Activated naive CD8-positive, alpha-beta T cell treated with anti-CD3 and anti-CD28 coated beads, Interleukin-2, amount 10 ng/mL, durations not matched to agents 7 days and 5 days (primary cell): ENCODE results near the gene TBC1D1. TPM values are rescaled to one million over a fixed set of nuclear protein-coding genes. Genes with fewer than 3 reads are reported as not detected.

Experiments used
- ATAC-seq: fragments of 150-1000 bp; cut with Tn5 transposase; one replicate; pipeline ENCODE4 v1.10.0; 2021; ENCODE audit warnings: low read depth, moderate library complexity
- POLR2A ChIA-PET: fragments of 350-600 bp; sonication (Branson Sonifier 250); formaldehyde crosslinking; loops from one replicate; lab custom pipeline; 2021; ENCODE audit warnings: antibody characterized with exemption; lab: Charles Lee
- DNase-seq: peaks from one replicate; pipeline ENCODE4 v3.0.0; 2021
- H3K27ac Mint-ChIP-seq: one replicate; pipeline ENCODE4 v1.8.0; 2022; ENCODE audit warnings: mild to moderate bottlenecking, mixed read lengths
- H3K27me3 Mint-ChIP-seq: one replicate; pipeline ENCODE4 v1.8.0; 2022; ENCODE audit warnings: mild to moderate bottlenecking, moderate library complexity, mixed read lengths
- H3K36me3 Mint-ChIP-seq: one replicate; pipeline ENCODE4 v1.8.0; 2021; ENCODE audit warnings: mild to moderate bottlenecking, mixed read lengths
- H3K4me1 Mint-ChIP-seq: one replicate; pipeline ENCODE4 v1.8.0; 2021; ENCODE audit warnings: mixed read lengths
- H3K4me3 Mint-ChIP-seq: one replicate; pipeline ENCODE4 v1.8.0; 2022; ENCODE audit warnings: mild to moderate bottlenecking, moderate library complexity, mixed read lengths
- H3K9me3 Mint-ChIP-seq: one replicate; pipeline ENCODE4 v1.8.0; 2021; ENCODE audit warnings: mixed read lengths
- total RNA-seq, 2 experiments: library from RNA; stranded (reverse); gene quantifications; one replicate each; pipeline ENCODE4 v1.2.3, GENCODE V29; 2021

The TBC1D1 gene
- total RNA-seq, 2 experiments from 2014 or later = 79.7 to 83.7 TPM

DNA sequence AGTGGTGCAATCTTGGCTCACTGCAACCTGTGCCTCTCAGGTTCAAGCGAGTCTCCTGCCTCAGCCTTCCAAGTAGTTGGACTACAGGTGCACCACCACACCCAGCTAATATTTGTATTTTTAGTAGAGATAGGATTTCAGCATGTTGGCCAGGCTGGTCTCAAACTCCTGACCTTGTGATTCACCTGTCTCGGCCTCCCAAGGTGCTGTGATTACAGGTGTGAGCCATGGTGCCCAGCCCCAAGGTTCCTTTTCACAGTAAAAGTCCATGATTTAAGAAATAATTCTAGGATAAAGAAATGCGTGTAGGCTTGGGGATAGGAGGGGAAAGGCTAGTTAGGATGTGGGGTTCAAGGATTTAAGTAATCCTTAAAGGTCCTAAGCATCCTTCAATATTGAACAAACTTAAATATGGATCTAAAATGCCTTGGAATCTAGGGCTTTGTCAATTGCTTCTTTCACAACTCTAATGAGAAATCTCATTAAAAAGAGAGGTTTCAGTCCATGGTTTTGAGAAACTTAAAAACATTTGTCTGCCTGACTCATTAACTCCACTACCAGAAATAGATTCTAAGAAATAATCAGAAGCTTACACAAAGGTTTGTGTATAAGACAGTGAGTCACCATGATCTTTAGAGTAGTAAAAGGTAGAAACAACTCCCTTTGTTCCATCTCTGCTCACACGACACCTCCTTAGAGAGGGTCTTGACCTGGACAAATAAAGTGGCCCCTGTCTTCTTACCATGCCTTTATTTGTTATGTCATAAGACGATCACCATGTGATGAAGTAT, 272.5 kb downstream of the TBC1D1 start:
- Mint-ChIP-seq H3K36me3 (peaks cover 1% of the 10 kb centered on the region), H3K27ac (no peak overlapping the region), H3K9me3 (peaks cover 5% of the 10 kb centered on the region), H3K4me3 (no peak overlapping the region), H3K27me3 (no peaks in the 10 kb centered on the region), H3K4me1 (peaks cover 25% of the 10 kb centered on the region)
- DNase-seq = no peak
- ATAC-seq = no peak
- POLR2A ChIA-PET = no interaction called here

DNA sequence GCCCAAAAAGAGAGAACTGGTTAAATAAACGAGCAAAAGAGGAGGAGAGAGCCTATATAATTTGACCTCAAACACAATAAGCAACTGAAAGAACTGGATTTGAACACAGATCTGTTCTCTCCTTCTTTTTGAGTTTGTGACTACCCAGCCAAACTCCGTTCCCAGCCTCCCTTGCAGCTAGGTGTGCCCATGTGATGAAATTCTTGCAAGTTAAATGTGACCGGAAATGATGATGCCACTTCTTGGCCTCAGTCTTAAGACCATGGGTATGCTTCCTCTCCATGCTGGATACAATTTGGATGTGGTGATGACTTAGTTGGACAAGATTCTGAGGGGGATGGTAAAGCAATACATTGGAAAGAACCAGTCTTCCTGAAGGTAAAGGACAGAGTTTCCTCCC, 273.5 kb downstream of the TBC1D1 start:
- POLR2A ChIA-PET = no interaction called here
- Mint-ChIP-seq H3K36me3 (peaks cover 1% of the 10 kb centered on the region), H3K27ac (no peak overlapping the region), H3K9me3 (peaks cover 5% of the 10 kb centered on the region), H3K4me1 (peaks cover 25% of the 10 kb centered on the region), H3K27me3 (no peaks in the 10 kb centered on the region), H3K4me3 (no peak overlapping the region)
- no peak for DNase-seq
- ATAC-seq = no peak

DNA sequence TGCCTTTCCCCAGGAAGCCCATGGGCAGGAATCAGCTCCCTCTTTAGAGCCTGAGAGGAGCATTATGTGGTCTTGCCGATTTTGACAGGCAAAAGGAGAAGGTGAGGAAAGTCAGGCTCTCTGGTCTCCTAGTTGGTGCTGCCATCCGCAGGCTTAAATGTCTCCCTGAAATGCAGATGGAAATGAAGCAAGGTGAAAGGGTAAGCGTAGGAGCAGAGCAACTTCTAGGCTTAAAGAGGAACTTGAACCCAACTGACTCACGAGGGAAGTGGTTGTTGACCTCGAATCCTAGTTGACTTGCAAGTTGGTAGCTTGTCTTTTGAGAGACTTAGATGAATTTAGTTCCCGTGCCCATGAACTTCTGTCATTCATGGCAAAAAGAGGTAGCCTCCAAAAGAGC, 275.2 kb downstream of the TBC1D1 start:
- POLR2A ChIA-PET = no interaction called here
- Mint-ChIP-seq H3K27ac (no peak overlapping the region), H3K9me3 (peaks cover 5% of the 10 kb centered on the region), H3K4me1 (peaks cover 19% of the 10 kb centered on the region), H3K27me3 (no peaks in the 10 kb centered on the region), H3K4me3 (no peak overlapping the region), H3K36me3 (peaks cover 1% of the 10 kb centered on the region)
- no peak for ATAC-seq
- no peak for DNase-seq

DNA sequence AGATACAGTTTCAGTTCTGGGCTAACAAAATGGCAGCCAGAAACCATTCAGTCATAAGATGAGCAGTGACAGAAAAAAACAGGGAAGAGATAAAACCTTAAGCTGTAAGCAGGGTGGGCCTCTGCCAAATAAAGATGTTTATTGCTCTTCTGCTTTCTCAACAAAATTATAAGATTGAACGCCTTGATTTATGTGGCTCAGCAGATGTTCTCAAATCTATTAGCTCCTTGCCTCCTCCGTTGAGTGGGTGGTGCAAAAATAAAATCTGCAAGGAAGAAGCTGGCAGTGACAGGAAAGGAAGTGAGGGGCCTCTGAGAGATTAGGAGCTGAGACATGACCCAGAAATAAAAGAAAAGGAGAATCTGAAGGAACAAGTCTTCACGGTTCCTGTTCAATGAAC, 275.9 kb downstream of the TBC1D1 start:
- ATAC-seq (no peak), DNase-seq (no peak)
- Mint-ChIP-seq H3K27ac (no peak overlapping the region), H3K9me3 (peaks cover 5% of the 10 kb centered on the region), H3K4me3 (no peak overlapping the region), H3K36me3 (peaks cover 1% of the 10 kb centered on the region), H3K27me3 (no peaks in the 10 kb centered on the region), H3K4me1 (peaks cover 15% of the 10 kb centered on the region)
- POLR2A ChIA-PET = no interaction called here

DNA sequence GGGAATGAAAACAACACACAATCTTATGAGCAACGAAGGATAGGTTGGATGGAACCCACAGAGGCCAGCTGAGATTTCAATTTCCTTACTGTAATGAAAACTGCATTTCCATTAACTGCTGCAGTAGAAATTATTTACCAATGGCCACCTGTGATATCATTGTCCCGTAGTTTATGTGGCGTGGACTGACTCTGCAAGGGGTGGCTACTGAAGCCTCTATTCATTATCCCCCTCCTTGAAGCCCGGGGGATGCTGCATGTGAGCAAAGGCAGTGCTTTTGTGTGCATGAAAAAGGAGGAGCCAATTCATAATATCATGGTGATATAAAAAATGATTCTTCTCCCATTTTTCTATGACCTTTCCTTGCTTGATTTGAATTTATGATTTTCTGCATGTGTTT, 277.1 kb downstream of the TBC1D1 start:
- Mint-ChIP-seq H3K27ac (no peak overlapping the region), H3K4me3 (no peak overlapping the region), H3K4me1 (peaks cover 14% of the 10 kb centered on the region), H3K9me3 (peaks cover 9% of the 10 kb centered on the region), H3K36me3 (peaks cover 1% of the 10 kb centered on the region), H3K27me3 (peaks cover 5% of the 10 kb centered on the region)
- POLR2A ChIA-PET = interaction anchor here (1.7 kb wide), 1 partner anchor 9 kb away, joined by 4 read pairs; no protein-coding TSS in a partner anchor
- DNase-seq (no peak), ATAC-seq (no peak)

DNA sequence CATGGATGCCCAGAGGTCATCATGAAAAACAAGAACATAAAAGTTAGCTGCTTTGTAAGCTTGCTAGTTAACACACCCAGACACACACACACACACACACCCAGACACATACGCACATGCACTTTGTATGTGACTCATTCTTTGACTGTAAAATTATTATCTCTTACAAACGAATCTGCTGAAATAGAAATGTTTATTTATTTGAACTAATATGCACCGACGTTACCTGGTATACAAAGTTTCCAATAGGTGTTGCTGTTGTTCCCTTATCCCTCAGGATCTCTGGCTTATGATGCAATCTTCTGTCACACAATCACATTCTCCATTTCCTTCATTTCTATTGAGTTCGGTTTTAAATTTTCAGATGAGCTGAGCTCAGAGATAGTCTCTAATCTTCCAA, 278.6 kb downstream of the TBC1D1 start:
- H3K9me3 Mint-ChIP-seq = peaks cover 6% of the 10 kb centered on the region
- POLR2A ChIA-PET = interaction anchor here (1.7 kb wide), 1 partner anchor 8 kb away, joined by 4 read pairs; no protein-coding TSS in a partner anchor

DNA sequence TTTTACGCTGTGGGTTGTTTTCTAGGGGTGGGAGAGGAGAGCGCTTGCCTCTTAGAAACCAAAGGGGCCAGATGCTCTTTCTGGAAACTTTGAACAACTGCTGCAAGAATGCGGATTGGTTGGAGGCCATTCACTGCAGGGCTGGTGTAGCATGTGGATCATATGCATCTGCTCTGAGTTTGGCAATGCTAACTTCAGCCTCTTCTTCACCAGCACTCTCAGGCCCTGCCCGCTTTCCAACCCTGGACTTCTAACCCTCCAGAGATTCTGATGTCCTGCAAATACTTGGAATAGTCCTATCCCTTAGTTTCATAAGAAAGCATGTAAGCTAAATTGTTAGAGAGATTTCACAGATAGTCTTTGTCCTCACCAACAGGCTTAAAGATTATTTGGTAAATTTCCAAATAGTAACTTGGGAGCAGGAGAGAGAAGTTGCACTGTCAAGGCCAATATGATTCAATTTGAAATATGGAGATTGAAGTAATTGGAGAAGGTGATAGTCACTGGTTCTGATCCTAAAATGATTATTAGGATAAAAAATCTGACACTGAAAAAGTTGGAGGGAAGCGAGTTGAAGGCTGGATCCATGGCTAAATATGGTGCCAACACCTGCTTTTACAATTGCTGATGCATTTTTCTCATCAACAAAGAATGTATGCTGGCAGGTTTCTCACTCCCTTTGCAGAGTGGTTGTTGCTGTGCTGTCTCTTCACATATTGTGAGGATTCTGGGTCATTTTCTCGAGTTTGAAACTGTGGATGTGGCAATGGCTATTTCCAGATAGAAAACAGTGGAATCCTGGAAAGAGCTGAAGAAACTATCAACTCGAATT, 279.7 kb downstream of the TBC1D1 start:
- POLR2A ChIA-PET = no interaction called here
- Mint-ChIP-seq H3K9me3 (peaks cover 6% of the 10 kb centered on the region), H3K4me1 (peaks cover 16% of the 10 kb centered on the region), H3K27me3 (peaks cover 11% of the 10 kb centered on the region), H3K36me3 (peaks cover 3% of the 10 kb centered on the region), H3K4me3 (no peak overlapping the region), H3K27ac (no peak overlapping the region)
- ATAC-seq = no peak
- DNase-seq = no peak

More for the DNA sequence above, 278.6 kb downstream of the TBC1D1 start:
- Mint-ChIP-seq H3K4me3 (no peak overlapping the region), H3K27ac (no peak overlapping the region), H3K27me3 (peaks cover 5% of the 10 kb centered on the region), H3K36me3 (peaks cover 1% of the 10 kb centered on the region), H3K4me1 (peaks cover 14% of the 10 kb centered on the region)
- no peak for DNase-seq
- ATAC-seq = no peak

DNA sequence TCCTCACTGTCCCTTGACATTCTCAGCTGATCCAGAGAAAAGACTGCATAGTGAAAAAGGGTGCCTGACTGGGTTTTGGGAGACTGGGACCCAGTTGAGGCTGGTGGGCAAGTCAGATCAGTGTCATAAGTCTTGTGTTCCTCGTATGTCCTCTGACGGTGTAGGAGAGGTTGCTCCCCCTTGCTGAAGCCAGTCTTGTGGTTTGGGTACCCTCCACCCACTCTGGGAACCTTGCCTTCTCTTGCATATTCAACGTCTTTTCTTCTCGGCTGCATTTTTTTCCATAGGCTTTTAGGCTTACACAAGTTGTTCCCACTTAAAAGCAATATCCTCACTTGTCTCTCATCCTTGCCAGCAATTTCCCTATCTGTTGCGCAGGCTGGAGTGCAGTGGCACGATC, 281.2 kb downstream of the TBC1D1 start:
- POLR2A ChIA-PET = interaction anchor here (0.6 kb wide), 1 partner anchor 527 kb away, joined by 6 read pairs; no protein-coding TSS in a partner anchor

DNA sequence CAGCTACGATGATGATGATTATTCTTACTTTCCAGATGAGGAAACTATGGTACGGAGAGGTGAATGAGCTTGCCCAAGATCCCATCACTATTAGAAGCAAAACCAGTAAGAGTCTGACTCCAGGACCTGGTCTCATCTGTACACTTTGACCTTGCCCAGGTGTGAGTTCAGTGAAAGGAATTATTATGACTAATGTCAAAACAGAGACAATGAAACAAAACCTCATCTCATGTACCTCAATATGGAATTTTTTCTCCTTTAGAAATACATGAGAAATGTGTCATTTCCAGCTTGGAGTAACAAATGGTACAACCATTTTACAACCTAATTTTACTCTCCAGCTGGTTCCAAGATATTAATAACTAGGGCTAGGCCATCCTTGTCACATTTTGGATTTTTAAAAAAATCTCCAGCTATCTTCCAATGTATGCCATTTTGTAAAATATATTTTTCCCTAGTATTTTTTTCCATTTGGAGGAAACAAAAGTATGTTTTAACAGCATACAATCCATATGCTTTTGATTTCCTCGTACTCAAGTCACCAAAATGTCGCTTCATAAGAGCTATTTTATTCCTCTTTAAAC, 283.1 kb downstream of the TBC1D1 start:
- ATAC-seq = no peak
- no peak overlapping the region for H3K27ac Mint-ChIP-seq

More for the DNA sequence above, 281.2 kb downstream of the TBC1D1 start:
- Mint-ChIP-seq H3K27ac (no peak overlapping the region), H3K4me3 (no peak overlapping the region), H3K9me3 (peaks cover 3% of the 10 kb centered on the region), H3K36me3 (peaks cover 3% of the 10 kb centered on the region), H3K4me1 (peaks cover 15% of the 10 kb centered on the region), H3K27me3 (peaks cover 11% of the 10 kb centered on the region)
- no peak for DNase-seq
- no peak for ATAC-seq

DNA sequence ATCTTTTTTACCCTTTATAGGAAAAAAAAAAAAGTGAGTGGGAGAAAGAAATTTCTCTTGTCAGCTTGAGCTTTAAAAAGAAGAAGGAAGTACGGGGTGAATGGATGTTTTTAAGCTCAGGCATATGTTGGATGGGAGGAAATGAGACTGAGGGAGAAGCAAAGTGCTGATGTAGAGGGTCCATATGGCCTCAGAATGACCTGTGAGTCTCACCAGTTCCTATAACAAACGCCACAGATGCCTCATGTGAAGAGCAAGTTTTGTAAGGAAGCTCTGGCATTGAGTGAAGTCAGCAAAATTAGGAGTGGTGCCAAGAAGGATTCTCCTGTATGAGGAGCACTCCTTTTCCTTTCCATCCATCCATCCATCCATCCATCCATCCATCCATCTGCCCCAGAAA, 283.9 kb downstream of the TBC1D1 start:
- DNase-seq = no peak
- no peak overlapping the region for H3K27ac Mint-ChIP-seq
- POLR2A ChIA-PET = no interaction called here
- H3K9me3 Mint-ChIP-seq = peaks cover 3% of the 10 kb centered on the region
- no peak for ATAC-seq
- H3K4me3 Mint-ChIP-seq = no peak overlapping the region
- H3K4me1 Mint-ChIP-seq = peaks cover 30% of the 10 kb centered on the region
- peaks cover 3% of the 10 kb centered on the region for H3K36me3 Mint-ChIP-seq
- H3K27me3 Mint-ChIP-seq = peaks cover 11% of the 10 kb centered on the region

More for the DNA sequence above, 283.1 kb downstream of the TBC1D1 start:
- peaks cover 3% of the 10 kb centered on the region for H3K36me3 Mint-ChIP-seq
- peaks cover 11% of the 10 kb centered on the region for H3K27me3 Mint-ChIP-seq
- H3K9me3 Mint-ChIP-seq = peaks cover 3% of the 10 kb centered on the region
- H3K4me1 Mint-ChIP-seq = peaks cover 27% of the 10 kb centered on the region
- no peak overlapping the region for H3K4me3 Mint-ChIP-seq
- POLR2A ChIA-PET = no interaction called here
- no peak for DNase-seq

DNA sequence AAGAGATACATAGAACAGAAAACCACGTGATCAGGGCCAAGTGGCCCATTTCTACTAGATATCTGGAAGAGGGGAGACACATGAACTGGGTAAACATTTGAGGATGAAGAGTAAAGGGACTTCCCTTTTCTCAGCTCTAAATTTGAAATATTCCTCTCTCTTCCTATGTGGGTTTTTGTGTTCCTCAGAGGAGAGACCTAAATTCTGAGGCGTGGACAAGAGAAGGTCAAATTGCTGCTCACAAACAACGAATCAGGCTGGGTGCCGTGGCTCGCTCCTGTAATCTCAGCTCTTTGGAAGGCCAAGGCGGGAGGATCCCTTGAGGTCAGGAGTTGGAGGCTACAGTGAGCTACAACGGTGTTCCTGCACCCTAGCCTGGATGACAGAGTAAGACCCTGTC, 285.3 kb downstream of the TBC1D1 start:
- Mint-ChIP-seq H3K27me3 (peaks cover 11% of the 10 kb centered on the region), H3K9me3 (peaks cover 3% of the 10 kb centered on the region), H3K27ac (no peak overlapping the region), H3K36me3 (peaks cover 3% of the 10 kb centered on the region), H3K4me1 (peaks cover 32% of the 10 kb centered on the region), H3K4me3 (peak overlapping the region; percentile 6)
- POLR2A ChIA-PET = interaction anchor here (1.4 to 2.1 kb wide), 2 partner anchors 8 to 16 kb away, joined by 4 to 8 read pairs; no protein-coding TSS in a partner anchor
- no peak for ATAC-seq
- no peak for DNase-seq

DNA sequence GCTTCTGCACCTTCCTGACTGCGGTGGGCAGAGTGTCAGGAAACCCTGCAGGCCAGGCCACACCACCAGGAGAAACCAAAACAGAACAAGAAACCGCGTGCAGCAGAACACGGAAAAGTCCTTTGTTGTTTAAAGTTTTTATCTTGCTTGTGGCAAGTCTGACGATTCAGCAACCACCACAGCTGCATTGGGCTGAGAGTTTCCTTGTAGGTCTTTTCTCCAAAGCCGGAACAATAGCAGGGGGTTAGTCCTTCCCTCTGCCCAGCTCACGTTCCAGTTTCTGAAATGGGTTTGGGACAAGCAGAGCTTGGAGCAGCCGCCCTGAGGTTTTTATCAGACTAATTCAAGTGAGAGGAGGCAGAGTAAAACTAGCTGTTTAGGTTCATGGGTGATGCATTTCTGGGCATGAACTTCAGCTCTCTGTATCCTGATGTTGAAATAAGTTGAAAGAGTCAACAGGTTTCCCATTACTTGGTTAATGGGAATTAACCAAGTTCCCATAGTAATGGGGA, 286.2 kb downstream of the TBC1D1 start:
- H3K9me3 Mint-ChIP-seq = peaks cover 1% of the 10 kb centered on the region
- H3K4me1 Mint-ChIP-seq = peaks cover 32% of the 10 kb centered on the region
- ATAC-seq = peak; percentile 68
- DNase-seq = peak; percentile 57
- peak overlapping the region; percentile 78 for H3K4me3 Mint-ChIP-seq
- peaks cover 9% of the 10 kb centered on the region for H3K27me3 Mint-ChIP-seq
- POLR2A ChIA-PET = interaction anchor here (1.4 to 2.1 kb wide), 2 partner anchors 9 to 17 kb away, joined by 4 to 8 read pairs; no protein-coding TSS in a partner anchor
- peaks cover 3% of the 10 kb centered on the region for H3K36me3 Mint-ChIP-seq
- peak overlapping the region; percentile 78 for H3K27ac Mint-ChIP-seq
